CD4-positive, CD25-positive, alpha-beta regulatory T cell (primary cell): ENCODE results near the gene MYO3B. TPM values are rescaled to one million over a fixed set of nuclear protein-coding genes. Genes with fewer than 3 reads are reported as not detected.

Experiments used
- ATAC-seq, 2 donors: fragments of 150-1000 bp; cut with Tn5 transposase; one replicate each; pipeline ENCODE4 v1.10.0; 2021; ENCODE audit warnings: low read depth in 2 of 2, moderate number of reproducible peaks in 2 of 2, moderate library complexity in 1 of 2
- DNase-seq, 3 donors: peaks; one replicate each; pipeline versions ENCODE4 v3.0.0 to v3.0.0-alpha.2; 2012 to 2022; ENCODE audit warnings: mixed read lengths in 1 of 3
- H3K27ac ChIP-seq: one replicate; pipeline ENCODE4 v1.7.0; 2013; ENCODE audit warnings: mild to moderate bottlenecking, low read length; ENCODE audit not compliant: insufficient read depth, poor library complexity, severe bottlenecking
- H3K27me3 ChIP-seq: one replicate; pipeline ENCODE4 v1.7.0; 2013; ENCODE audit warnings: low read length; ENCODE audit not compliant: control insufficient read depth, insufficient read depth
- H3K36me3 ChIP-seq: one replicate; pipeline ENCODE4 v1.7.0; 2013; ENCODE audit warnings: mild to moderate bottlenecking, low read length, moderate library complexity; ENCODE audit not compliant: control insufficient read depth, insufficient read depth
- H3K4me1 ChIP-seq: 2 replicates; pipeline ENCODE4 v1.7.0; 2013; ENCODE audit warnings: mild to moderate bottlenecking, low read length; ENCODE audit not compliant: insufficient read depth, control insufficient read depth, poor library complexity, severe bottlenecking
- H3K4me3 ChIP-seq: one replicate; pipeline ENCODE4 v1.7.0; 2013; ENCODE audit warnings: low read depth, mild to moderate bottlenecking, low read length, moderate library complexity
- H3K9me3 ChIP-seq, 2 experiments: 1 replicate in 1 of 2; 2 replicates in 1 of 2; pipeline ENCODE4 v1.7.0; 2013; ENCODE audit warnings: low read length in 2 of 2, mild to moderate bottlenecking in 1 of 2, moderate library complexity in 1 of 2; ENCODE audit not compliant: control insufficient read depth in 2 of 2
- H3K27ac Mint-ChIP-seq, 3 donors: one replicate each; pipeline ENCODE4 v1.8.0; 2020 to 2022; ENCODE audit warnings: mild to moderate bottlenecking in 3 of 3, mixed read lengths in 3 of 3, moderate library complexity in 2 of 3
- H3K27me3 Mint-ChIP-seq: one replicate; pipeline ENCODE4 v1.8.0; 2022; ENCODE audit warnings: mild to moderate bottlenecking, mixed read lengths
- H3K36me3 Mint-ChIP-seq: one replicate; pipeline ENCODE4 v1.8.0; 2020; ENCODE audit warnings: mixed read lengths
- H3K4me1 Mint-ChIP-seq, 4 donors: one replicate each; pipeline ENCODE4 v1.8.0; 2020 to 2022; ENCODE audit warnings: mixed read lengths in 4 of 4, mild to moderate bottlenecking in 1 of 4
- H3K4me3 Mint-ChIP-seq, 4 donors: one replicate each; pipeline ENCODE4 v1.8.0; 2020 to 2022; ENCODE audit warnings: mild to moderate bottlenecking in 4 of 4, mixed read lengths in 4 of 4, moderate library complexity in 3 of 4
- H3K9me3 Mint-ChIP-seq, 7 donors: one replicate each; pipeline ENCODE4 v1.8.0; 2020 to 2022; ENCODE audit warnings: mixed read lengths in 7 of 7, mild to moderate bottlenecking in 3 of 7, moderate library complexity in 2 of 7
- polyA plus RNA-seq, 4 donors: library from polyadenylated mRNA; unstranded; fragments of 300-500 nt; fragmentation: Illumina TruSeq; gene quantifications; one replicate each; pipeline ENCODE4 v1.2.3, GENCODE V29; 2021
- total RNA-seq: library from RNA; stranded (reverse); gene quantifications from one replicate; pipeline ENCODE4 v1.2.3, GENCODE V29; 2022

Gene MYO3B
- total and polyA plus RNA-seq, 5 donors from 2014 or later, result not detected

DNA sequence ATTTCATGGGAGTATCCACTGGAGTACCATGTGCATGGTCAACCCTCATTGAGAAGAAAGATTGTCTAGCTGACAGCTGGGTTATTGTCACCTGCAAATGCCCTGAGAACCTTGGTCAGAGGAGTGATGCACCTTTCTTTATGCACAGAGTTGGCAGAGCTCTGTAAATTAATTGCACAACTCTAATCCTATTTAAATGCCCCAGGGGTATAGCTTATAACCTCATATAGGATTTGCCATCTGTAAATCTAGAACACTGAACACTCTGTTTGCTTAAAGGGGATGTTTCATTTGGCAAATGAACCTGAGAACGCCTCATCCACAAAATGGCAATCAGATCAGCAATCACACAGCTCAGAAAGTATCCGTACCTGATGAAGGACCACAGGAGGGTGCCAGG lies 465.4 kb downstream of the MYO3B start:
- H3K27me3 ChIP-seq, result peaks cover 2% of the 10 kb centered on the region
- DNase-seq (no peak), ATAC-seq (no peak)
- H3K4me3 ChIP-seq, result no peak overlapping the region
- H3K4me1 Mint-ChIP-seq, result no peaks in the 10 kb centered on the region
- H3K36me3 ChIP-seq, result no peaks in the 10 kb centered on the region
- no peak overlapping the region for H3K27ac ChIP-seq
- peaks cover 0 to 1% (median 0%) of the 10 kb centered on the region in 7 donors for H3K9me3 Mint-ChIP-seq
- no peak overlapping the region for H3K27ac Mint-ChIP-seq
- H3K4me1 ChIP-seq, result no peaks in the 10 kb centered on the region
- no peaks in the 10 kb centered on the region for H3K36me3 Mint-ChIP-seq
- H3K4me3 Mint-ChIP-seq, result no peak overlapping the region
- H3K9me3 ChIP-seq, result no peaks in the 10 kb centered on the region
- peaks cover 10% of the 10 kb centered on the region for H3K27me3 Mint-ChIP-seq

DNA sequence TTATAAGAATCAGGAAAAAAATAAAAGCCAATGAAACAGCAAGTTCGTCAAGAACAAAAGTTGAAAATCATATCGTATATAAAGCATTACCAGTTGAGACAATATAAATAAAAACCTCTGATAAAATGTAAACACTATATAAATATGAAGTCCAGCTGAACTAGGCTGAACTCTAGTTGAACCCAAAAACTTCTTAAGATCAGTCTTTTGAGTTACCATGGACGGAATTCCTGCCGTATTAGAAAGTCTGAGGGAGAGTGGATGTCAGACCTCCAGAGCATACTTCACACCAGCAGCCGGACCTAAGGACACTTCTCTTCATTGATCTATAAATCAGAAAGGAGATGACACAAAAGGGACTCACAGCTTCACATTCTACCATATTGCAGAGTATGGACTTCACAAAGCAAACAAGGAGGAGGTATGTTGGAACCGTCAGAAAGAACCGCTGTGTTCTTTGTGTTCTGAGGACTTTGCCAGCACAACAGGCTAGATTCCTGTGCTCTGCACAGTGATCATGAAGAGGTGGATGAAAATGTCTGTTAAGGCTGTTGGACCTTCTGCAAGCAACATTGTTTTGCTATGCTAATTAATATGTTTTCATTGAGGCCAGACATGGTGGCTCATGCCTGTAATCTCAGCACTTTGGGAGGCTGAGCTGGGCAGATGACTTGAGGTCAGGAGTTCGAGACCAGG lies 469.9 kb downstream of the MYO3B start:
- Histone ChIP-seq H3K4me1 (peaks cover 18% of the 10 kb centered on the region), H3K4me3 (no peak overlapping the region), H3K9me3 (no peaks in the 10 kb centered on the region), H3K27me3 (peaks cover 2% of the 10 kb centered on the region), H3K36me3 (no peaks in the 10 kb centered on the region), H3K27ac (no peak overlapping the region)
- DNase-seq, result peak in 1 of 3 donors; percentile 2
- no peak overlapping the region for H3K27ac Mint-ChIP-seq
- no peak for ATAC-seq
- peaks cover 5 to 24% (median 16%) of the 10 kb centered on the region in 4 donors for H3K4me1 Mint-ChIP-seq
- H3K36me3 Mint-ChIP-seq, result no peaks in the 10 kb centered on the region
- peaks cover 5% of the 10 kb centered on the region for H3K27me3 Mint-ChIP-seq
- H3K4me3 Mint-ChIP-seq, result peak overlapping the region in 1 of 4 donors; percentile 59
- peaks cover 0 to 2% (median 0%) of the 10 kb centered on the region in 7 donors for H3K9me3 Mint-ChIP-seq

DNA sequence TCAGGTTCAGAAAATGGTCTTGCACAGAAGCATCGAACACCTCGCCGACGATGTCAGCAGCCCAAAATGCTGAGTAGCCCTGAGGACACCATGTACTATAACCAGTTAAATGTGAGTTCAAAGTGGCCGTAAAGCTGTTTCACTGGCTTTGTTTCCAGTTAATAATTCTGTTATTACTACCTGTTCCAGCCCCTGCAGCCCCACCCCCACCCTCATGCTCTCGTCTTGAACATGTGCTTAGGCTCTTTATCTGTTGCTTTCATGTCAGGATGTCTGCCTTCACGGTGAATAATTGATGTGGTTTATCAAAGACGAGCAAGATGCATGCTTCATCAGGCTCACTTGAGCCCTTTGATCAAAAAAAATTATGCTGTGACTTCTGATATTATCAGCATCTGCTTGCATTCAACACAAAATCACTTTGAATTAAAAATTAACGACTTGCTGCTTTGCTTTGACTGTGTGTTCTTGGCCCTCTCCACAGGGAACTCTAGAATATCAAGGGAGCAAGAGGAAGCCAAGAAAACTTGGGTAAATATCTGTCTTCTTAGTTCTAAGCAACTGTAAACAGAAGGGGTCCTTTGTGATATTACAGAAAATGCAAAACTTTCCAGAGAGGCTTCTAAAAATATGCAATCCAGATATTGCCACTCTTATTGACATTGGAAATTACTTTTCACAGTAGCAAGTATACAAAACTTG lies 473.8 kb downstream of the MYO3B start:
- Mint-ChIP-seq H3K27me3 (no peaks in the 10 kb centered on the region), H3K27ac (peak overlapping the region in 1 of 3 donors; percentile 62), H3K4me1 (peaks cover 5 to 34% (median 20%) of the 10 kb centered on the region in 4 donors), H3K4me3 (peak overlapping the region in 3 of 4 donors; percentile 2 to 49 (median 30)), H3K9me3 (peaks cover 0 to 2% (median 0%) of the 10 kb centered on the region in 7 donors), H3K36me3 (no peaks in the 10 kb centered on the region)
- H3K27ac ChIP-seq, result no peak overlapping the region
- peak overlapping the region; percentile 37 for H3K4me3 ChIP-seq
- no peaks in the 10 kb centered on the region for H3K27me3 ChIP-seq
- no peaks in the 10 kb centered on the region for H3K9me3 ChIP-seq
- H3K36me3 ChIP-seq, result no peaks in the 10 kb centered on the region
- DNase-seq (peak; percentile 22 to 84 (median 80)), ATAC-seq (peak; percentile 93 to 97)
- H3K4me1 ChIP-seq, result peaks cover 18% of the 10 kb centered on the region

DNA sequence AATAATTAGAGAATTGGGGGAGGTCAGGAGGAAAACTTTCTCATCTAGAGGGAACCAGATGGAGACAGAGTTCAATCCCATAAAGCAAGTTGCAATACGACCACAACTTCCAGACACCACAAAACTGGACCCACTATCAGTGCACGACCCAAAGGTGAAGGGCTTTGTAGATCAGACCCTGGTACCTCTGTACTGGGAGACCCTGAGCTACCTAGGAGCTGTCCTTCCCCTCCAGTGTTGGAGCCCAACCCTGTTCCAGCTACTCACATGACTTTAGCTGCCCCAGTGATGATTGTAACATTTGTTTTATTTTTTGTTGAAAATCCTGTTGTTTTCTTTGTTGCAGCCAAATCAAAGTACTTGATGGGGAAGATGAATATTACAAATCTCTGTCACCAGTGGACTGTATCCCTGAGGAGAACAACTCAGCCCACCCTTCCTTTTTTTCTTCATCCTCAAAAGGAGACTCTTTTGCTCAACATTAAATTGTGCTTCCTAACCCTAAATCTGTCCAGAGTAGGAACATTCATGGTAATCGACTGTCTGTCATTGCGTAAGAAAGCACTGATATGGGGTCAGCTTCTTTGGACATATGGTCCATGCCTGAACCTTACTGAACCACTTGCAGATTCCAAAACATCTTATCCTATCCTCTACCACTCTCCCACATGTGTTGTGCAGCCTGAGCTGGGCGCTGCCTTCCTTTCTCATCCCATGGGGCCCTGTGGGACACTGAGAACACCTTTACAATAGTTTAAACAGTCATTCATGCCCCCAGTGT lies 474.9 kb downstream of the MYO3B start:
- peak overlapping the region in 1 of 3 donors; percentile 62 for H3K27ac Mint-ChIP-seq
- ATAC-seq (no peak), DNase-seq (no peak)
- Histone ChIP-seq H3K4me3 (no peak overlapping the region), H3K9me3 (no peaks in the 10 kb centered on the region), H3K4me1 (peaks cover 18% of the 10 kb centered on the region), H3K27me3 (no peaks in the 10 kb centered on the region), H3K27ac (no peak overlapping the region), H3K36me3 (no peaks in the 10 kb centered on the region)
- no peaks in the 10 kb centered on the region for H3K36me3 Mint-ChIP-seq
- H3K9me3 Mint-ChIP-seq, result peaks cover 0 to 2% (median 0%) of the 10 kb centered on the region in 7 donors
- no peaks in the 10 kb centered on the region for H3K27me3 Mint-ChIP-seq
- no peak overlapping the region for H3K4me3 Mint-ChIP-seq
- peaks cover 5 to 34% (median 20%) of the 10 kb centered on the region in 4 donors for H3K4me1 Mint-ChIP-seq

DNA sequence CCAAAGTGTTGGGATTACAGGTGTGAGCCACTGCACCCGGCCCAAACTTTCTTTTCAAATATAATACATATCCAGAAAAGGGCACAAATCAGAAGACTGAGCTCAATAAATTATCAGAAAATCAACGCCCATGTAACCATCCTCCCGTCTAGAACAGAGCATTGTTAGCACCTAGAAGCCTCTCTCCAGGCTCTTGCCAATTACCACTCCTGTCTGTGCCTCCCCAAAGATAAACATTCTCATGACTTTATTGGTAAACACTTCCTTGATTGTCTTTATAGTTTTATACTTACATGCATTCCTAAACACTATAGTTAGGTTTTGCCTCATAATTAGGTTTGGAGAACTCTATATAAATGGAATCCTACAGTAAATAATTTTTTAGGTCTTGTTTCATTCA lies 478.7 kb downstream of the MYO3B start:
- no peak overlapping the region for H3K4me3 ChIP-seq
- Mint-ChIP-seq H3K4me3 (no peak overlapping the region), H3K9me3 (no peaks in the 10 kb centered on the region), H3K4me1 (peaks cover 3 to 22% (median 12%) of the 10 kb centered on the region in 4 donors), H3K27me3 (peaks cover 4% of the 10 kb centered on the region), H3K36me3 (no peaks in the 10 kb centered on the region), H3K27ac (no peak overlapping the region)
- no peaks in the 10 kb centered on the region for H3K9me3 ChIP-seq
- no peaks in the 10 kb centered on the region for H3K36me3 ChIP-seq
- H3K27ac ChIP-seq, result no peak overlapping the region
- H3K4me1 ChIP-seq, result peaks cover 11% of the 10 kb centered on the region
- ATAC-seq (no peak), DNase-seq (no peak)
- H3K27me3 ChIP-seq, result no peaks in the 10 kb centered on the region

DNA sequence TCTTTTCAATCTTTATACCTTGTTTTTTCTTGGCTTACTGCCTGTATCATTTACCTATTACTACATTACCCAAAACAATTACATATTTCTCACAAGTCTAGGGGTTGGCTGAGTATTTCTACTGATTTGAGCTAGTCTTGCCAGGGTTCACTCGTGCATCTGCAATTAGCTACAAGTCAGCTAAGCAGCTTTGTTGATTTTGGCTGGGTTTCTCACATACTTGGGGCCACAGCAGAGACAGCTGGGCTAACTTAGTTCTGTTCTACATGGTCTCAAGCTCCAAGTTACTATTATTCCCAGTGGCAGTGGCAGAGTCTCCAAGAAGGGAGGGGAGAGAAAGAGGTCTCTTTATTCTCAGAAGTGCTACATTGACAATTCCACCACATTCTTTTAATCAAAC lies 482.5 kb downstream of the MYO3B start:
- no peaks in the 10 kb centered on the region for H3K4me1 ChIP-seq
- no peak overlapping the region for H3K27ac Mint-ChIP-seq
- H3K27ac ChIP-seq, result no peak overlapping the region
- peaks cover 0 to 2% (median 0%) of the 10 kb centered on the region in 7 donors for H3K9me3 Mint-ChIP-seq
- H3K27me3 ChIP-seq, result no peaks in the 10 kb centered on the region
- DNase-seq, result no peak
- no peak overlapping the region for H3K4me3 Mint-ChIP-seq
- H3K27me3 Mint-ChIP-seq, result peaks cover 4% of the 10 kb centered on the region
- no peak overlapping the region for H3K4me3 ChIP-seq
- no peaks in the 10 kb centered on the region for H3K36me3 ChIP-seq
- no peaks in the 10 kb centered on the region for H3K36me3 Mint-ChIP-seq
- no peak for ATAC-seq
- H3K9me3 ChIP-seq, result no peaks in the 10 kb centered on the region
- H3K4me1 Mint-ChIP-seq, result peaks cover 0 to 1% (median 0%) of the 10 kb centered on the region in 4 donors

DNA sequence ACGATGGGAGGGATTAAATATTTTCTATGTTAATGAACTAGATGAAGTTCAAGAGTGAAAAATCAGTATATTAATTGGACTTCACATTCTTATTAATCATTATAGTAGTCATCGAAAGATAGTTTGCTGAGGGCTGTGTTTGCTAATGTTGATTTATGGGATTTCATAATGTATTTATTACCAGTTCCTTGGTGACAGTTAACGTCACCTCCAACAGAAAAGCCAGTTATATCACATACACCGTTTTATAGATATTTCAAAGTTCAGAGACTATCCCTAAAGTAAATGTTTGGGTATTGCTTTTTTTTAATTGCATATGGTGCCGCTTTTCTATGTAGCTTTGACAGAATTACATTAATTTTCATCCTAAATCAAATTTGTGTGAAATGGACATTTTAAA lies 487.8 kb downstream of the MYO3B start:
- H3K9me3 Mint-ChIP-seq, result peaks cover 0 to 4% (median 0%) of the 10 kb centered on the region in 7 donors
- no peaks in the 10 kb centered on the region for H3K36me3 ChIP-seq
- DNase-seq (no peak), ATAC-seq (no peak)
- no peak overlapping the region for H3K27ac ChIP-seq
- no peaks in the 10 kb centered on the region for H3K4me1 Mint-ChIP-seq
- no peak overlapping the region for H3K4me3 Mint-ChIP-seq
- no peak overlapping the region for H3K4me3 ChIP-seq
- H3K36me3 Mint-ChIP-seq, result no peaks in the 10 kb centered on the region
- H3K27me3 ChIP-seq, result no peaks in the 10 kb centered on the region
- H3K9me3 ChIP-seq, result no peaks in the 10 kb centered on the region
- H3K4me1 ChIP-seq, result no peaks in the 10 kb centered on the region
- H3K27ac Mint-ChIP-seq, result no peak overlapping the region
- no peaks in the 10 kb centered on the region for H3K27me3 Mint-ChIP-seq
